Uterus (tissue), 4 donors: ENCODE results near the gene CACNB1. TPM values are rescaled to one million over a fixed set of nuclear protein-coding genes. Genes with fewer than 3 reads are reported as not detected.

Experiments used
- DNase-seq, 2 donors: peaks; one replicate each; pipeline ENCODE4 v3.0.0-alpha.2; 2019 to 2020
- H3K27ac ChIP-seq, 2 donors: fragments of 200-600 bp; sonication (generic); 1 replicate in 1 of 2; 2 replicates in 1 of 2; pipeline ENCODE4 v1.5.1; 2016 to 2018
- H3K27me3 ChIP-seq, 2 donors: fragments of 200-600 bp; sonication (generic); one replicate each; pipeline ENCODE4 v1.5.1; 2018 to 2019; ENCODE audit warnings: control low read depth in 1 of 2
- H3K36me3 ChIP-seq, 2 donors: fragments of 200-600 bp; sonication (generic); one replicate each; pipeline ENCODE4 v1.5.1; 2019; ENCODE audit warnings: control low read depth in 1 of 2
- H3K4me1 ChIP-seq, 2 donors: fragments of 200-600 bp; sonication (generic); one replicate each; pipeline ENCODE4 v1.5.1; 2018 to 2019; ENCODE audit warnings: control low read depth in 1 of 2
- H3K4me3 ChIP-seq, 2 donors: fragments of 200-600 bp; sonication (generic); 1 replicate in 1 of 2; 2 replicates in 1 of 2; pipeline ENCODE4 v1.5.1; 2018 to 2019; ENCODE audit warnings: mild to moderate bottlenecking in 1 of 2
- H3K9me3 ChIP-seq, 2 donors: fragments of 200-600 bp; sonication (generic); one replicate each; pipeline ENCODE4 v1.5.1; 2019; ENCODE audit warnings: control low read depth in 1 of 2
- POLR2A ChIP-seq, 2 donors: fragments of 450-650 bp; IDR thresholded peaks; one replicate each; pipeline ENCODE4 v1.6.1; 2016; ENCODE audit warnings: antibody characterized with exemption in 2 of 2, mild to moderate bottlenecking in 1 of 2, moderate library complexity in 1 of 2
- intact Hi-C: fragments of 100-400 bp; cut with DNase I; formaldehyde crosslinking; loops from one replicate; pipeline ENCODE4 v1.15.1; 2023; ENCODE audit warnings: low total_unique reads
- total RNA-seq, 4 donors: library from RNA; depleted of rRNA in 3 of 4; stranded (reverse); fragments of >200 nt in 3 of 4; gene quantifications; one replicate each; pipeline versions ENCODE4 v1.1.0 to v1.2.4, GENCODE V29; 2014 to 2023
- TF ChIP-seq, protein P1 (sequence below), 4 experiments: fragments of 200-600 bp in 2 of 4; fragments of 450-650 bp in 2 of 4; sonication (generic) in 2 of 4; IDR thresholded peaks; one replicate each; pipeline ENCODE4 v1.5.1; 2016 to 2019; ENCODE audit warnings: antibody characterized with exemption in 4 of 4, mild to moderate bottlenecking in 2 of 4, moderate library complexity in 1 of 4
- donor health status: DM: yes; HTN: yes; CAD: no.

Gene CACNB1
- total RNA-seq, 4 donors from 2014 or later = 5.6 to 23.3 (median 8.4) TPM

DNA sequence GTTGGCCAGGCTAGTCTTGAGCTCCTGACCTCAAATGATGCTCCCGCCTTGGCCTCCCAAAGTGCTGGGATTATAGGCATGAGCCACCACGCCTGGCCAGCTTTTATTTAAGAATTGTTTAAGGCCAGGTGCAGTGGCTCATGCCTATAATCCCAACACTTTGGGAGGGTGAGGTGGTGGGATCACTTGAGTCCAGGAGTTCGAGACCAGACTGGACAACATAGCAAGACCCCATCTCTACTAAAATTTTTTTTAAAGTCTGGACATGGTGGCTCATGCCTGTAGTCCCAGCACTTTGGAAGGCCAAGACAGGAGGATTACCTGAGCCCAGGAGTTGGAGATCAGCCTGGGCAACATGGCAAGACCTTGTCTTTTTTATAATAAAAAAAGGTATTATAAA lies 51.2 kb downstream of the CACNB1 start:
- no peaks in the 10 kb centered on the region for H3K4me1 ChIP-seq
- intact Hi-C loops = no loop called here
- DNase-seq = no peak
- H3K27me3 ChIP-seq = no peaks in the 10 kb centered on the region
- no peaks in the 10 kb centered on the region for H3K36me3 ChIP-seq
- H3K27ac ChIP-seq = peak overlapping the region in 1 of 2 donors; percentile 73
- TF ChIP-seq POLR2A (IDR thresholded peaks at IDR 0.05) = no peak
- TF ChIP-seq, protein P1, sequence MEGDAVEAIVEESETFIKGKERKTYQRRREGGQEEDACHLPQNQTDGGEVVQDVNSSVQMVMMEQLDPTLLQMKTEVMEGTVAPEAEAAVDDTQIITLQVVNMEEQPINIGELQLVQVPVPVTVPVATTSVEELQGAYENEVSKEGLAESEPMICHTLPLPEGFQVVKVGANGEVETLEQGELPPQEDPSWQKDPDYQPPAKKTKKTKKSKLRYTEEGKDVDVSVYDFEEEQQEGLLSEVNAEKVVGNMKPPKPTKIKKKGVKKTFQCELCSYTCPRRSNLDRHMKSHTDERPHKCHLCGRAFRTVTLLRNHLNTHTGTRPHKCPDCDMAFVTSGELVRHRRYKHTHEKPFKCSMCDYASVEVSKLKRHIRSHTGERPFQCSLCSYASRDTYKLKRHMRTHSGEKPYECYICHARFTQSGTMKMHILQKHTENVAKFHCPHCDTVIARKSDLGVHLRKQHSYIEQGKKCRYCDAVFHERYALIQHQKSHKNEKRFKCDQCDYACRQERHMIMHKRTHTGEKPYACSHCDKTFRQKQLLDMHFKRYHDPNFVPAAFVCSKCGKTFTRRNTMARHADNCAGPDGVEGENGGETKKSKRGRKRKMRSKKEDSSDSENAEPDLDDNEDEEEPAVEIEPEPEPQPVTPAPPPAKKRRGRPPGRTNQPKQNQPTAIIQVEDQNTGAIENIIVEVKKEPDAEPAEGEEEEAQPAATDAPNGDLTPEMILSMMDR (IDR thresholded peaks at IDR 0.05) = no peak
- no peaks in the 10 kb centered on the region for H3K9me3 ChIP-seq
- H3K4me3 ChIP-seq = no peak overlapping the region

DNA sequence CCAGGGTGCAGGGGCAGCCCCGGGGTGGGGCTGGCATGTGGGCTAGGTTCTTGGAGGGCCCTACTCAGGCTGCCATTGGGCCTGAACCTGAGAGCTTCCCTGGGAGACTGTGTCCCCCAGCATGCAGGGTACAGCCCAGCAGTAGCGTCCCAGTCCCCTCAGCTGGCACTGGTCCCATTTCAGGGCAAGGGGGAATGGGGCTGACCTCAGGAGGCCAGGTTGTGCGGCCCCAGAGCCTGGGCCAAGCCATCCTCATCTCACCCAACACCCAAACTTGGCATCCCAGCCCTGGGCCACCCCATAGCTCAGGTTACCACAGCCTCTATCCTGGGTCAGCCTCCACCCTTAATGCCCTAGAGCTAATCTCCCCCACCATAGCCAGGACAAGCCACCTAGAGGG lies 52.3 kb downstream of the CACNB1 start:
- Histone ChIP-seq H3K27me3 (no peaks in the 10 kb centered on the region), H3K4me3 (no peak overlapping the region), H3K36me3 (no peaks in the 10 kb centered on the region), H3K9me3 (no peaks in the 10 kb centered on the region), H3K4me1 (no peaks in the 10 kb centered on the region), H3K27ac (peak overlapping the region; percentile 73 to 80)
- peak in 1 of 2 donors; percentile 37 for DNase-seq
- TF ChIP-seq, protein P1 (IDR thresholded peaks at IDR 0.05) = no peak
- TF ChIP-seq POLR2A (IDR thresholded peaks at IDR 0.05) = no peak
- intact Hi-C loops = no loop called here

DNA sequence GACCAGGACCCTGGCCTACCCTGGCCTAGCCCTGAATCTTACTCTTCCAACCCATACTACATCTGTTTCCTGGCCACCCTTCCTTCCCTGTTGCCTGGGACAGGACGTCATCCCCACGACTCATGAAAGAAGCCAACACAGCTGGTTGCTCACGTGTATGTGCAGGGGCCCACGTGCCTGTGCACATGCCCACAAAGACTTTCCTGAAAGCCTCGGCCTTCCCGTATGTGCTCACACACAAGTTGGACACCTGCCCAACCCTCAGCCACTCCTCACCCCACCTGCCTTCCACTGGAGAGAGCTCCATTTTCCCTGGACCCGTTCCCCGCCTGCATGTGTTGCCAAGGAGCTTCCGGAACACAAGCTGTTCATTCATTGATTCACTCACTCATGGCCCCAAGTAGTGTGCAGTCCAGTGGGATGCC lies 53.0 kb downstream of the CACNB1 start:
- peak; percentile 92 to 97 for DNase-seq
- Histone ChIP-seq H3K36me3 (no peaks in the 10 kb centered on the region), H3K4me1 (no peaks in the 10 kb centered on the region), H3K27me3 (no peaks in the 10 kb centered on the region), H3K9me3 (no peaks in the 10 kb centered on the region), H3K27ac (peak overlapping the region; percentile 73 to 80), H3K4me3 (no peak overlapping the region)
- TF ChIP-seq, protein P1 (IDR thresholded peaks at IDR 0.05) = no peak
- TF ChIP-seq POLR2A (IDR thresholded peaks at IDR 0.05) = no peak
- intact Hi-C loops = no loop called here

DNA sequence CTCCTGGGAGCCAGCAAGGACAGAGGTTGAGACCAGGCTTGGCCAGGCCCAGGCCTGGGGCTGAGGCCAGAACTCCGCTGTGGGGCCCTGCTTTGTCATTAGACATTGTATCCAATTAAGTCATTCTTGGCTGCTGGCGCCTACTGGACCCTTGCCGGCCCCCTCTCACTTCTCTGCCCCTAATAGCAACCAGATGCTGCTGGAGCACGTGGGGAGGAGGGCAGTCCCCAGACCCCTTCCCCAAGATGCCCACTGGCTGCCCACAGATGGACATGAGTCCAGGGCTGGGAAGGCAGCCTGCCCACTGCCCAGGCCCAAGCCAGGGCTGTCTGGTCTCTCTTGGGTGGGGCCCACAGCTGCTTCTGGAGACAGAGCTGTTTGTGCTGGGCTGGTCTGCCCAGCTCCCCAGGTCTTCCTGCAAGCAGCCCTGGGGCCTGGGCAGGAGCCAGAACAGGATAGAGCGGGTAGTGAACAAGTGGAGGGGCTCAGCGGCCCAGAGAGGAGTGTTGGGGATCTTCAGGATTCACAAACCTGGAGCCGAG lies 53.8 kb downstream of the CACNB1 start:
- no peaks in the 10 kb centered on the region for H3K27me3 ChIP-seq
- peak; percentile 69 to 80 for DNase-seq
- no peak for TF ChIP-seq POLR2A (IDR thresholded peaks at IDR 0.05)
- TF ChIP-seq, protein P1 (IDR thresholded peaks at IDR 0.05) = no peak
- H3K27ac ChIP-seq = peak overlapping the region; percentile 73 to 80
- no peaks in the 10 kb centered on the region for H3K4me1 ChIP-seq
- no peak overlapping the region for H3K4me3 ChIP-seq
- no peaks in the 10 kb centered on the region for H3K36me3 ChIP-seq
- H3K9me3 ChIP-seq = no peaks in the 10 kb centered on the region
- intact Hi-C loops = no loop called here

DNA sequence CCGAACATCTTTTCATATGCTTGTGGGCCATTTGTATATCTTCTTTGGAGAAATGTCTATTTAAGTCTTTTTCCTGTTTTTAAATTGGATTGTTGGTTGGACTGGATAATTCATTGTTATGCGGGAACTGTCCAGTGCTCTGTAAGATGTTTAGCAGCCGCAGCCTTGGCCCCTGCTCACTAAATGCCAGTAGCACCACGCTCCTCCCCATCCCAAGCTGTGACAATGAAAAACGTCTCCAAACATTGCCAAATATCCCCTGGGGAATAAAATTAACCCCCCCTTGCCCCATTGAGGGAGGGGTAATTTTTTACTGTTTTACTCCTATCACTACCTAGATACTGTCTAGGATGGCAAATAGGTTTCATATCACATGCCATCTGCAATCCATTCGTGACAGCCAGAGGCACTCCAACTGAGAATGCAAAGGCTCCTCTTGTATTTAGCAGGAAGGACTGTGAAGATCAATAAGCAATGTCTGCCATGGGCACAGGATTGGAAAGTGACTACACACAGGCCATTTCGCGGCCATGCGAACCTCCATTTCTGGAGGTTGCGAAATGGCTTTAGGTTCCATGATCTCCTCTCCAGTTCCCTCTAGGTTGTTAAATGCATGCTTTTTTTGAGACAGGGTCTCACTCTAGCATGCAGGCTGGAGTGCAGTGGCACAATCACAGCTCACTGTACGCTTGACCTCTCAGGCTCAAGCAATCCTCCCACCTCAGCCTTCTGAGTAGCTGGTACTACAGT lies 55.4 kb downstream of the CACNB1 start:
- TF ChIP-seq, protein P1 (IDR thresholded peaks at IDR 0.05) = no peak
- no peak for TF ChIP-seq POLR2A (IDR thresholded peaks at IDR 0.05)
- intact Hi-C loops = no loop called here
- H3K4me1 ChIP-seq = no peaks in the 10 kb centered on the region
- no peaks in the 10 kb centered on the region for H3K9me3 ChIP-seq
- DNase-seq = no peak
- no peaks in the 10 kb centered on the region for H3K27me3 ChIP-seq
- no peaks in the 10 kb centered on the region for H3K36me3 ChIP-seq
- H3K27ac ChIP-seq = no peak overlapping the region
- H3K4me3 ChIP-seq = no peak overlapping the region
